GM10248 (cell line): ENCODE data around the gene SUPT7L.

Source experiments
- CTCF ChIA-PET: fragments of 300-600 bp; sonication (Branson Sonifier 250); formaldehyde crosslinking; extraction: SDS; loops from one replicate; lab custom pipeline; 2021; ENCODE audit warnings: antibody characterized with exemption; lab: Yijun Ruan, JAX
- POLR2A ChIA-PET: fragments of 350-650 bp; sonication (Branson Sonifier 250); formaldehyde crosslinking; extraction: SDS; loops from one replicate; lab custom pipeline; 2020; ENCODE audit warnings: antibody characterized with exemption; lab: Yijun Ruan, JAX
- DNase-seq: peaks from one replicate; pipeline ENCODE4 v3.0.0; 2012; ENCODE audit errors: extremely low spot score
- CTCF ChIP-seq: IDR thresholded peaks from 2 replicates; pipeline ENCODE4 v1.5.1; 2012; ENCODE audit warnings: mild to moderate bottlenecking, low read depth; ENCODE audit errors: extremely low read depth, missing control alignments, control extremely low read depth

Gene SUPT7L

GRCh38 chr2:27681841-27682240 is 18.4 kb upstream of the SUPT7L start:
- DNase-seq, result no peak
- ChIA-PET POLR2A (no interaction called here), CTCF (interaction anchor here (0.8 to 4.9 kb wide), 15 partner anchors 9 to 727 kb away, joined by 3 to 111 read pairs (median 8); partner anchors contain the start of genes NRBP1, SLC4A1AP and SUPT7L)
- no peak for TF ChIP-seq CTCF

DNA sequence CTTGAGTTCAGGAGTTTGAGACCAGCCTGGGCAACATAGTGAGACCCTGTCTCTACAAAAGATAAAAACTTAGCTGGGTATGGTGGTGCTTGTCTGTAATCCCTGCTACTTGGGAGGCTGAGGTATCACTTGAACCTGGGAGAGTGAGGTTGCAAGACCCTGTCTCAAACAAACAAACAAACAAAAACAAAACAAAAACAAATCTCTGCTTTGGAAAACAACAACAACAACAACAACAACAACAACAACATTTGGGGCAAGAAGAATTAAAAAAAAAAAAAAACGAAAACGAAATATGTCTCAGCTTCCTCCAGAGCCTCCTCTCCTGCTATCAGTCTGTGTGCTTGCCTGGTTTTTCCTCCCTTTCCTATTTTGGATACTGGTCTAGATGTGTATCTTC is 17.2 kb upstream of the SUPT7L start:
- DNase-seq, result no peak
- TF ChIP-seq CTCF, result no peak
- ChIA-PET POLR2A (no interaction called here), CTCF (interaction anchor here (4.1 to 4.9 kb wide), 4 partner anchors 13 to 31 kb away, joined by 51 to 111 read pairs (median 60); partner anchors contain the start of genes SLC4A1AP and SUPT7L)

DNA sequence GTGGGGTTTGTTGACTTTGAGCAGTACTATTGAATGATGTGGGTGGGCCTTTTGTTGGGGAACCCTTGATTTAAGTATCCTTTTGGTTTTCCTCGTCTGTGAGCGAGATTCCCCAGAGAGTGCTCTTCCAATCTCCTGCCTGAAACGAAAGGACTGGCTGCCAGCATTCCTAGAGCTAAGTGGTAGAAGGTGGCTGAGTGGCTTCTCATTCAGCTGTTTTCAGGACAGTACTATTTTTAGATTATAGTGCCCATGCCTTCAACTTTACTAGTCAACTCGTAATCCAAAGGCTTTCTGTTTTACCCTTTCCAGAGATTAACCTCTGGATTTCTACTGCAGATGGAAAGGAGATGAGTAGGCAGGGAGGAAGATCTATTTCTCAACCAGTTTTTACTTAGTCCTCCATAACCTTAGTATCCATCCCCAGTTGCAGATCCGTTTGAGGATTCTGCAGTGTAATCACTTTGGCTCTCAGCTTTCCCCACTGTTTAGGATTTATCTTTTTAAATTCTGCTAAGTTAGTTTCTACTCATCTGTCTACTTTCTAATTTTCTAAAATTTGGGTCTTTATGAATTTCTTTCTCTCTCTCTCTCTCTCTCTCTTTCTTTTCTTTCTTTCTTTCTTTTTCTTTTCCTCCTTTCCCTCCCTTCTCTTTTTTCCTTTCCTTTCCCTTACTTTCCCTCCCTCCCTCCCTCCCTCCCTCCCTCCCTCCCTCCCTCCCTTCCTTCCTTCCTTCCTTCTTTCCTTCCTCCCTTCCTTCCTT is 9.5 kb upstream of the SUPT7L start:
- no peak for DNase-seq
- CTCF ChIA-PET, result interaction anchor here (1.3 to 5.3 kb wide), 2 partner anchors 10 to 18 kb away, joined by 3 to 58 read pairs; no protein-coding TSS in a partner anchor
- no peak for TF ChIP-seq CTCF
- POLR2A ChIA-PET, result no interaction called here

GRCh38 chr2:27671235-27671634 is 7.8 kb upstream of the SUPT7L start:
- DNase-seq, result no peak
- TF ChIP-seq CTCF, result no peak
- POLR2A ChIA-PET, result no interaction called here
- CTCF ChIA-PET, result interaction anchor here (5.3 kb wide), 1 partner anchor 12 kb away, joined by 58 read pairs; no protein-coding TSS in a partner anchor

DNA sequence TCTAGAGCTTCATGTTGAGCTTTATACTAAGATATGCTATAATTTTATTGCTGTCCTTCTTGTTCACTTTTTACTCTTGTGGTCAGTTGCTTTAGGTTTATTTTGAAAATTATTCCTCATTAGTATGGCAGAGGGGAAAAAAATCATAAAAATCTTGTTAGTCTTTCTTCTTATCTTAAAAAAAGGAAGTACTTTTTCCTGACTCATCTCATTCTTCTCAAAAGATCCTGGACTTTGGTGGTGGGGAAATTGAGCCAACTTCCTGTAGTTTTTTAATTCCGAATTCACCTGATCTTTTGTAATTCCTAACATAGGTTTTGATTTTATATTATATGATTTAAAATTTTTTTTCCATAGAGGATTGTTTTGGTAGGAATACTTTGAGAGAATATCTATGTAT is 4.0 kb upstream of the SUPT7L start:
- no peak for DNase-seq
- TF ChIP-seq CTCF, result no peak
- CTCF ChIA-PET, result interaction anchor here (1.0 to 11.0 kb wide), 2 partner anchors 9 to 15 kb away, joined by 3 to 111 read pairs; no protein-coding TSS in a partner anchor
- POLR2A ChIA-PET, result no interaction called here

GRCh38 chr2:27664622-27665363 is 1.4 kb upstream of the SUPT7L start:
- no peak for TF ChIP-seq CTCF
- no peak for DNase-seq
- ChIA-PET POLR2A (interaction anchor here (1.1 kb wide), 1 partner anchor 10 kb away, joined by 3 read pairs; no protein-coding TSS in a partner anchor), CTCF (interaction anchor here (1.0 to 11.0 kb wide), 3 partner anchors 10 to 18 kb away, joined by 3 to 111 read pairs (median 6); no protein-coding TSS in a partner anchor)
